ENCODE measurements around the gene JMJD8.
"Not testable (repeated sequence)": the region's sequence is repeated elsewhere in the genome, so short reads cannot be mapped to it uniquely, and the experiment has no call there.

The JMJD8 gene

GRCh38 chr16:708019-708418 lies 23.9 kb upstream of the JMJD8 start:
- no peak for DNase-seq

GRCh38 chr16:707062-707538 lies 23.0 kb upstream of the JMJD8 start:
- DNase-seq = no peak

GRCh38 chr16:706189-707061 lies 22.3 kb upstream of the JMJD8 start:
- no peak for DNase-seq

GRCh38 chr16:705431-706188 lies 21.5 kb upstream of the JMJD8 start, which contains the start of gene FBXL16:
FBXL16 (minus strand) TSS chr16:705801; CDS start chr16:697405, 8,396 bp downstream.
- no peak for DNase-seq

DNA sequence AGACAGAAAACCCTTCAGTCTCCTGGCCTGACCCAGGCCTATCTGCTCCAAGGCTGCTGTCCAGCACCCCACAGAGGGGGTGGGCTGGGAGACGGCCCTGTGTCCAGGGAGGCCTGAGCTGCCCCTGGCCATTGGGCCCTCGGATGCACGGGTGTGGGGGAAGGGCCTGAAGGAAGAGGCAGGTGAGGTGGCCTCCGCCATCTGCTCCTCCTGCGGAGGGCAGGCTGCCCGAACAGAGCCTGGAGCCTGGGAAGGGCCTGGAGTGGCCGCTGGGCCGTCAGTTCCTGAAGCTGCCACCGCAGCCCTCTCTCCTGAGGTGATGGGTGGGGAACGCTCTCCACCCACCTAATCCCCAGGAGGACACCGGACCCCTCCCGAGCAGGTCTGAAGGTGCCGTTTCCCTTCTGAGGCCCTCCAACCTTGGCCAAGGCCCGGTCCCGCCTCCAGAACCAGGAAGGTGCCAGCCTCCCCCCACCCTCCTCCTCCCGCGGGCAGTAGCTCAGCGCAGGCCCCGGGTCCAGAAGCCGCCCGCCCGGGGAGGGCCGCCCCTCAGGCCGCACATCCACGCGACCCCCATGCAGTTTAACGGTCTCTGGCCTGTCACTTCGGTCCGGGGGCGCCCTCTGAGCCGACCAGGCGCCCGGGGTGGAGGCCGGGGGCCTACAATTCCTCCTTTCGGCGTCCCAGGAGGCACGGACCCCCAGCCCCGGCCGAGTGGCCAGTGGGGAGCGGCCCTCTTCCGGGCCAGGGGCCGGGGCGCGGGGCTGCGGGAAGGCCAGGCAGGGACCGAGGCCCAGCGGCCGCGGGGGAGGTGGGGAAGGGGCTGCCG lies 20.6 kb upstream of the JMJD8 start:
- no peak for DNase-seq

DNA sequence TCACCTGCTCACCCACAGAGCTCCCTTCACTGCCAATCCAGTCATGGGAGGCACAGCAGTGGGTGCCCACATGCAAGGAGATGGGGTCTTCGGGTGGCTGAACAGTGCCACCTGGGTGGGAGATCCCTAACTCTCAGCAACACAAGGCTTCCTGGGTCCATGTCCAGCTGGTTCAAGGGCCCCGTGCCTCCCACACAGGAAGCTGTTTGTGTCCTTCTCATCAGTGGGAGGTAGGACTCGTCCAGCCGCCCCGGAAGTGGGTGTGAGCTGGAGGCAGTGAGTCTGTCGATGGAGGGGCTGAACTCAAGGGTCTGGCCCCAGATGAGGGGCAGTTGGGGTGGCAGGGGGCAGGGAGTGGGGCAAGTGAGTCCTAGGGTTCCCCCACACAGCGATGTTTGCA lies 19.9 kb upstream of the JMJD8 start:
- no peak for DNase-seq

DNA sequence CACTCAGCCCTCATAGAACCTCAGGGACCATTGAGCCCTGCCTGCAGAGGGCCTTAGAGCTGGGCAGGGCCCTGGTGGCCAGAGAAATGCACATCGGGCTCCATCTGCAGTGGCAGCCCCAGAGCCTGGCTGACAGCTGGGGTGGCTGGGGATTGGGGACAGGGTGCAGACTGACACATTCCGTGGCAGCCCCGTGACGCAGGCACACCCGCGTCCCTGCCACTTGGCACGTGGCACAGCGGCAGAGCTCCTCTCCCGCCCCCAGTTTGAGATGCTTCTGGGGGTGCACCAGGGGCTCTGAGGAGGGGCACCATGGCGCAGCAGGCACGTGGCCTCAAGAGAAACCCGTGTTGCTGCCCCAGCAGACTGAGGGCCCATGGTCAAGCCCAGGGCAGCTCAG lies 19.3 kb upstream of the JMJD8 start:
- no peak for DNase-seq

DNA sequence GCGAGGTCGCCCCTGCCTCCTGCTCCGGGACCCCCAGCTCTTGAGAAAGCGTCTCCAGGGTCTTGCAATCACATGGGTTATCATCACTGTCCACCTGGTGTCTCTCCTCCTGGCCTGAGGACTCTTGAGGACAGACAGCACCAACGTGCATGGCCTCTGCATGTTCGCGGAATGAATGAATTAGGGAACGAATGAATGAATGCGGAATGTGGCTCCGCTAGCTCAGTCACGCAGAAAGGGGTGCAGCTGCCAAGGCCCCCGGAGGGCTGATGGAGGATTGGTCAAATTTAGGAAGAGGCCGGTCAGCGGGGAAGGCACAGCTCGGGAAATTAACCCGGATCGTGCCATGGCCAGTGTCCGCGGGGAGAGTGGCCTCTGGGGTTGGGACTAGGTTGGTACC lies 18.2 kb upstream of the JMJD8 start:
- DNase-seq = no peak

DNA sequence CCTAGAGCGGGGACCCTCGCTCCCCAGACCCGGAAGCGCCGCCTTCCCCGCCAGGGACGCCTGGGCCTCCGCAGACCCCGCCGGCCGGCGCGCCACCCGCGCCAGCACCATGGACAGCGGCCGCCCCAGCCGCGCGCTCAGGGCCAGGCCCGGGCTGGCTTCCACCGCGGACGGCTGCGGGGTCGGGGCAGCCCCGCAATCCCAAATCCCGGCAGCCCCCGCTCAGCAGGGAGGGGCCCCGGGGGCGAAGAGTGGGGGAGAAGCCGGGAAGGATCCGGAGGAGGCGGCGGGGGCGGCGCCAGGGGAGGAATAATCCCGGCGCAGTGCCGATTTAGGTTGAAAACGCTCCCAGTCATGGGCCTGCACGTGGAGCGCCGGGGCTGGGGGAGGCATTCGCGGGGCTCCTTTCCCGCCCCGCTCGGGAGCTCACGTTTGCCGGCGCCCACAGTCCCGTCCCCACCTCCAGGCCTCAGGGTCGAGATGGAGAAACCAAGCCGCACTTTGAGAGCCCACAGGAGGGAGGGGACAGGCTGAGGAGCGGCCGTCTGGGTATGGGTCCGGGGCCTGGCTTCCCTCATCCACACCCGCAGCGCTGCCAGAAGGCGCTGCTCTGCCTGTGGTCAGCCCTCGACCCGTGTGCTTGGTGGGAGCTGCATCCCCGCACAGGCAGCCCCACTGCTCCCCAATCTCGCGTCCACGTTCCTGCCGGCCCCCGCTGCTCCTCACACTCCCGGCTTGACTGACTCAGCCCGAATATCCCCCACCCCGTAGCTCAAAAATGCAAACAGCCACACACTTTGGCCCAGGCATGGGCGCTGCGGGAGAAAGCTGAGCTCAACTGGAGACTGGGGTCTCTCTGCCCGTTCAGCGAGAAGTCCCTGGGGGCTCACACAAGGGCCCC lies 16.8 kb upstream of the JMJD8 start:
- peak in 1 of 2 experiments; percentile 37 for DNase-seq

DNA sequence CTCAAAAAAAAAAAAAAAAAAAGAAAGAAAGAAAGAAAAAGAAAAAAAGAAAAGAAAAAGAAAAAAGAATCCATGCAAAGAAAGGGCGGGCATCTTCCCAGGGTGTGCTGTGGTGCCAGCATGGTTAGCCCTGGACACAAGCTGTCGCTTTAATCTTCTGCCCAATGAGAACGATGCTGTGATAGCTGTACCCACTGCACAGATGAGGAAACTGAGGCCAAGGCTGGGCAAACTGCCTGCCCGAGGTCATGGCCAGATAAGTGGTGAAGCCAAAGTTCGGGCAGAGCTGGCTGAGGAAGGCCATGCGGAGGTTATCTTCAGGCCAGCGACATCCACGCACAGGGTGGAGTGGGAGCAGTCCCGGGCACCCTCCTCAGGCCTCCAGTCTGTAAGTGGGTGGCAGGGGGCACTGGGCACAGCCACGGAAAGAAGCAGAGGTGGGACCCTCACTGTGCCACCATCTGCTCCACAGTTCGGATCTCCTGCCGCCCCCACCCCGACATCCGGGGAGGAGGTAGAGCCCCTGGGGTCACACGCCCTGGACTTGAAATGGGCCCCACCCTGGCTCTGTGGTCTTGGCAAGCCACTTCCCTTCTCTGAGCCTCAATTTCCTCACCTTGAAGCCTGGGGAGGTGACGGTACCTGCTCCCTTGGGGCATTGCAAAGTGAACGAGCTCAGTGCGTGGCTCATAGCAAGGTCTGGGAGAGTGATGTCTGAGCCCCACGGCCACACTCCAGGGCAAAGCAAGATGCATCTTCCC lies 15.0 kb upstream of the JMJD8 start:
- no peak for DNase-seq

GRCh38 chr16:695355-696089 lies 11.4 kb upstream of the JMJD8 start:
- DNase-seq = peak; percentile 54 to 56

DNA sequence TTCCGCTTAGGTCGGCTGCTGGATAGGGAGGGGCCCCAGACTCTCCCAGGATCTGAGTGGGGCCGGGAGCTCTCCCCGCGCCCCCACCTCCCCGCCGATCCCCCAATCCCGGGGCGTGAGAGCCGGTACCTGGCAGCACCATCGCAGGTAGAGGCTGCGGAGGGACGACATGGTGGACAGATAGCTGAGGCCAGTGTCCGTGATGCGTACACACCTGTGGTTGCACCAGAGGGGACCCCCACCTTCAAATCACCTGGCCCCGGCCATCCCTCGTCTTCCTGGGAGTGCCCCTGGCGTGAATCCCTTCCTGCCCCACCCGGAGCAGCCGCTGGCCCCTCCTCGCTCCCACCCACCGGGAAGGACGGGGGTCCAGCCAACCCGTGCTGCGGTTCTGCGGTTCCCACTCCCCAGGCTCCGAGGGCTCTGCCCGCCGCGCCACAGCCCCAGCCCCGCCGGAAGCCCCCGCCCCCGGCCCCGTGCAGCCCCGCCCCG lies 10.8 kb upstream of the JMJD8 start:
- no peak for DNase-seq

- no peak for DNase-seq
Observed at GRCh38 chr16:694187-694862, 10.2 kb upstream of the JMJD8 start.

GRCh38 chr16:693766-694165 lies 9.6 kb upstream of the JMJD8 start:
- no peak for DNase-seq

DNA sequence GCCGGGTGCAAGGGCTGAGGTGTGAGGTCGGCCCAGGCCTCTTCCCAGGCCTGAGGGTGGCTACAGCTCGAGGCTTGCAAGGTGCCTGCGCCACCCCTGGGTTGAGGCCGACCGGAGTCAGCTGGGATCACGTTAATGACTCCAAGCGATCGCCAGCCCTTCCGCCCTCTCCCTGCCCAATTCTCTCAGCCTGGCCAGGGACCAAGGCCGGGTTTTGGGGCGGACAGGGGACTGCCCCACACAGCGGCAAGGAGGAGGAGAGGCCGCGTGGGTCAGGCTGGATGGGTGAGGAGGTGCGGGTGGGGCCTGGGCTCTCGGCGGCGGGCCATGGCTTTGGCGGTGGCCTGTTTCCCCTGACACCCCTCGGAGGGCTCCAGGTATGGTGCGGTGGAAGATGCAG lies 9.2 kb upstream of the JMJD8 start:
- DNase-seq = no peak

DNA sequence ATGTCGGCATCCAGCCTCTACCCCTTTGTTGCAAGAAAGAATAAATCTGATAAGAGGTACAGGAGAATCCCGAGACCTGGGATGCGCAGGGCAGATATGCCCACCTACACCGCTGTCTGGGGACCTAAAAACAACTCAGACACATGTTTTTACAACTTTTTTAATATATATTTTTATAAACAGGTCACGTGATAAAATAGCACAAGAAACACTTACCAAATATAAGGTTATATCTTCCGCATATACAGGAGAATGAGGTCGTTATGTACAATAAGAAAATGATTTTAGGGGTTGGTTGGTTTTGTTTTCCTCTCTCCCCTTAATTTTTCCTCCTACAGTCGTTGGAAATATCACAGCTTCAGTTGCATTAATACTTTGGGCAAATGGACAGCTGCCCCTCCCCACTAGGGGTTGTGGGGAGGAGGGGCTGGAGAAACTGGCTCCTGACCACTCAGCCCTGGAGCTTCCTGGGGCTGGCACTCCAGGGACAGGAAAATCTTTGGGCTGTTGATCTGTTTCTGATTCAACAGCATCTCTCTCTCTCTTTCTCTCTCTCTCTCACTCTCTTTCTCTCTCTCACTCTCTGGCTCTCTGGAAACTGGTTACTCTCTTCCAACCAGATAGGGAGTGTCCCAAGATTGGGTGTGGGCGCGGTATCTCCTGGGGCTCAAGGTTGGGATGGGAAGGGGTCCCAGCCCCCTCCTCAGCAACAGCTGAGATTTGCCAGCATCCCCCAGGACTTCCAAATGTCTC lies 8.4 kb upstream of the JMJD8 start:
- DNase-seq = no peak

DNA sequence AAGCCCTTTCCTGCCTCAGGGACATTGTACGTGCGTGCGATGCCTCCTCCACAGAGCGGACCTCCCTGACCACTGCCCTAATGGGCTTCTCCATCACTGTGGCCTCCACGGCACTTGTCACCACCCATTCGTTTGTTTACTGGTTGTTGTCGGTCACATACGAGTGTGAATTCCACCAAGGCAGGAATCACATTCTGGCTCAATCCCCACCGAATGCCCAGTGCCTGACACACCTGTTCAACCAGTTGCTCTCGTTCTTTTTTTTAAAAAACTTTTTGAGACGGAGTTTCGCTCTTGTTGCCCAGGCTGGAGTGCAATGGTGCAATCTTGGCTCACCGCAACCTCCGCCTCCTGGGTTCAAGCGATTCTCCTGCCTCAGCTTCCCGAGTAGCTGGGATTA lies 7.1 kb upstream of the JMJD8 start:
- DNase-seq = not testable (repeated sequence)

GRCh38 chr16:689175-689897 lies 5.2 kb upstream of the JMJD8 start:
- DNase-seq = no peak

Data from activated CD4-positive, alpha-beta T cell treated with anti-CD3 and anti-CD28 coated beads, Interleukin-2, amount 50 U/mL, for 4 hours (primary cell).